Endothelial cell of umbilical vein (primary cell): ENCODE results near the gene CIP2A. TPM values are rescaled to one million over a fixed set of nuclear protein-coding genes. Genes with fewer than 3 reads are reported as not detected.

Experiments
- BruUV-seq: library from RNA; stranded (reverse); fragments of 400-500 nt; replicated peaks from 2 replicates; lab custom pipeline; 2021; lab: Mats Ljungman, UMichigan
- CTCF ChIA-PET: fragments of 300-600, 350-600 bp; sonication (Branson Sonifier 250); formaldehyde crosslinking; loops from one replicate; lab custom pipeline; 2021; ENCODE audit warnings: antibody characterized with exemption, inconsistent platforms; lab: Charles Lee
- POLR2A ChIA-PET: fragments of 300-600, 350-600 bp; sonication (Branson Sonifier 250); formaldehyde crosslinking; loops from one replicate; lab custom pipeline; 2021; ENCODE audit warnings: antibody characterized with exemption, inconsistent platforms; lab: Charles Lee
- DNase-seq: peaks from one replicate; pipeline ENCODE4 v3.0.0-alpha.2; 2011; ENCODE audit warnings: low read depth, low spot score
- FAIRE-seq: peaks from 2 replicates; lab custom pipeline; 2011; peaks lifted over from hg19 to GRCh38; lab: Jason Lieb, UNC
- H2AFZ ChIP-seq: 2 replicates; pipeline ENCODE4 v1.6.0; 2012; ENCODE audit warnings: low read depth, low read length, control low read depth, inconsistent platforms
- H3K27ac ChIP-seq: 2 replicates; pipeline ENCODE4 v1.5.1; 2011; ENCODE audit warnings: low read depth, mild to moderate bottlenecking, control low read depth, low read length, moderate library complexity; ENCODE audit not compliant: insufficient read depth
- H3K27me3 ChIP-seq, 2 experiments: 2 replicates each; pipeline versions ENCODE4 v1.6.0 to v1.6.1; 2011; ENCODE audit warnings: low read length in 2 of 2, mixed read lengths in 1 of 2; ENCODE audit not compliant: control insufficient read depth in 2 of 2, insufficient read depth in 2 of 2
- H3K36me3 ChIP-seq, 2 experiments: 2 replicates in 1 of 2; 3 replicates in 1 of 2; pipeline ENCODE4 v1.5.1; 2011; ENCODE audit warnings: low read length in 2 of 2, mild to moderate bottlenecking in 1 of 2, moderate library complexity in 1 of 2; ENCODE audit not compliant: control insufficient read depth in 2 of 2, insufficient read depth in 2 of 2; ENCODE audit errors: extremely low read depth in 1 of 2
- H3K4me1 ChIP-seq: 3 replicates; pipeline ENCODE4 v1.5.1; 2011; ENCODE audit warnings: mild to moderate bottlenecking, low read length; ENCODE audit not compliant: control insufficient read depth, insufficient read depth; ENCODE audit errors: extremely low read depth
- H3K4me2 ChIP-seq: 2 replicates; pipeline ENCODE4 v1.6.1; 2011; ENCODE audit warnings: low read length, control low read depth, mixed read lengths; ENCODE audit not compliant: insufficient read depth
- H3K4me3 ChIP-seq, 3 experiments: fragments of 200-600 bp in 1 of 3; sonication (generic), shearing (Covaris generic) in 1 of 3; replicated peaks in 1 of 3; 2 replicates each; pipeline ENCODE4 v1.5.1; 2011 to 2016; ENCODE audit warnings: control low read depth in 3 of 3, low read length in 3 of 3, mild to moderate bottlenecking in 2 of 3, inconsistent platforms in 1 of 3, low read depth in 1 of 3, moderate library complexity in 1 of 3; ENCODE audit not compliant: insufficient read depth in 1 of 3
- H3K79me2 ChIP-seq: 2 replicates; pipeline ENCODE4 v1.6.0; 2012; ENCODE audit warnings: low read length, inconsistent platforms; ENCODE audit not compliant: control insufficient read depth, insufficient read depth
- H3K9ac ChIP-seq: replicated peaks from 2 replicates; pipeline ENCODE3; 2011; ENCODE audit warnings: low read length, control low read depth; ENCODE audit not compliant: insufficient read depth; ENCODE audit errors: extremely low read depth
- H3K9me1 ChIP-seq: replicated peaks from 3 replicates; pipeline ENCODE4 v1.6.0; 2011; ENCODE audit warnings: mild to moderate bottlenecking, low read length; ENCODE audit not compliant: control insufficient read depth, insufficient read depth; ENCODE audit errors: extremely low read depth
- H3K9me3 ChIP-seq: replicated peaks from 2 replicates; pipeline ENCODE4 v1.5.1; 2012; ENCODE audit warnings: low read length, inconsistent platforms; ENCODE audit not compliant: control insufficient read depth, insufficient read depth
- H4K20me1 ChIP-seq: replicated peaks from 2 replicates; pipeline ENCODE3; 2011; ENCODE audit warnings: mild to moderate bottlenecking, low read length; ENCODE audit not compliant: control insufficient read depth, insufficient read depth; ENCODE audit errors: extremely low read depth
- FOS ChIP-seq: IDR thresholded peaks from 2 replicates; pipeline ENCODE4 v1.6.1; 2011; ENCODE audit warnings: mild to moderate bottlenecking, low read length, moderate library complexity, borderline replicate concordance; ENCODE audit not compliant: insufficient read depth
- GATA2 ChIP-seq: IDR thresholded peaks from 2 replicates; pipeline ENCODE4 v1.7.0; 2011; ENCODE audit warnings: low read depth, mild to moderate bottlenecking, moderate library complexity, mixed read lengths, low read length; ENCODE audit not compliant: insufficient read length, insufficient read depth
- POLR2A ChIP-seq: IDR thresholded peaks from 2 replicates; pipeline ENCODE4 v1.6.1; 2012; ENCODE audit warnings: low read depth, mild to moderate bottlenecking, control low read depth, low read length
- POLR2AphosphoS5 ChIP-seq: IDR thresholded peaks from 2 replicates; pipeline ENCODE4 v1.6.1; 2012; ENCODE audit warnings: low read depth, mild to moderate bottlenecking, control low read depth, low read length, moderate library complexity; ENCODE audit not compliant: insufficient read depth
- dilution Hi-C: fragments of 300-500 bp; cut with MboI; formaldehyde crosslinking; loops from one replicate; pipeline ENCODE4 v1.15.0; 2019; ENCODE audit warnings: low sequenced_read_pairs; ENCODE audit not compliant: extremely low pct_ligation_motif_present
- intact Hi-C: fragments of 100-400 bp; cut with micrococcal nuclease; formaldehyde crosslinking; loops from one replicate; pipeline ENCODE4 v1.10.0; 2022
- polyA plus RNA-seq, 4 experiments: library from polyadenylated mRNA; depleted of rRNA in 3 of 4; stranded (reverse) in 3 of 4; unstranded in 1 of 4; fragments of >200 nt; gene quantifications; 2 replicates each; pipeline versions ENCODE4 v1.2.1 to v1.2.3, GENCODE V29; 2011 to 2012; ENCODE audit warnings: missing spikeins in 1 of 4
- total RNA-seq: library from RNA; stranded (reverse); gene quantifications from 2 replicates; pipeline ENCODE4 v1.2.3, GENCODE V29; 2021
- TF ChIP-seq, protein P1 (sequence below): IDR thresholded peaks from 2 replicates; pipeline ENCODE4 v1.6.1; 2011; ENCODE audit not compliant: insufficient read depth, insufficient read length
- TF ChIP-seq, protein P2 (sequence below), 2 donors: IDR thresholded peaks; 1 replicate in 1 of 2; 2 replicates in 1 of 2; pipeline ENCODE4 v1.5.1; 2011; ENCODE audit warnings: low read length in 2 of 2, mild to moderate bottlenecking in 2 of 2, moderate library complexity in 2 of 2, control low read depth in 1 of 2, inconsistent platforms in 1 of 2, low read depth in 1 of 2; ENCODE audit not compliant: insufficient read depth in 1 of 2; ENCODE audit errors: extremely low read depth in 1 of 2

Gene CIP2A
- total and polyA plus RNA-seq, 2 donors (not counting 3 experiments of a cell fraction or from before 2014, with no cell fraction given) = 9.4 to 33.7 TPM

DNA sequence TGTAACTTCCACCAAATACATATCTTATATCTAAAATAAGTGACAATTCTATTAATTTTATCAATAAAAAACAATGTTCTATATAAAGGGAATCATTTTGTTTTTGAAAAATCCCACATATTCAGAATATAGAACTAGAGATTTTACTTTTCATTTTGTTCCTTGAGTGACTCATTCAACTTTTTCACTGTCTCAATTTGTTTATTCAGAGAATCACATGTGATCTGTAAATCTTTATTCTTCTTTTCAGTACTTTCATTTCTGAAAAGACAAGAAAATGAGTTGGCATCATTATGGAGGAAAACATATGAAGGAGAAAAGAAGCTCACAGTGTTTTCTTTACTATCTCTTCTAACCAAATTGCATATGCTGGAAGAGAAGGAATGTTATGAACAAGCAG, 35.0 kb downstream of the CIP2A start:
- Histone ChIP-seq H3K79me2 (no peaks in the 10 kb centered on the region), H3K9me1 (no peaks in the 10 kb centered on the region), H3K27me3 (no peaks in the 10 kb centered on the region), H3K27ac (peak overlapping the region; percentile 21), H2AFZ (no peak overlapping the region), H3K9ac (no peak overlapping the region), H3K4me1 (peaks cover 1% of the 10 kb centered on the region), H4K20me1 (no peaks in the 10 kb centered on the region), H3K4me3 (no peak overlapping the region), H3K4me2 (no peak overlapping the region), H3K36me3 (peaks cover 0 to 11% of the 10 kb centered on the region in 2 experiments), H3K9me3 (no peaks in the 10 kb centered on the region)
- BruUV-seq = no TSS peak
- FAIRE-seq (no peak), DNase-seq (no peak)
- CTCF ChIA-PET = interaction anchor here (0.6 to 5.7 kb wide), 5 partner anchors 8 to 77 kb away, joined by 3 to 122 read pairs (median 4); no protein-coding TSS in a partner anchor
- intact Hi-C loops (loop anchor here (5.0 kb wide), 2 partner anchors 627 to 1317 kb away; no protein-coding TSS in a partner anchor), dilution Hi-C loops (no loop called here)
- POLR2A ChIA-PET = no interaction called here
- TF ChIP-seq, protein P1, sequence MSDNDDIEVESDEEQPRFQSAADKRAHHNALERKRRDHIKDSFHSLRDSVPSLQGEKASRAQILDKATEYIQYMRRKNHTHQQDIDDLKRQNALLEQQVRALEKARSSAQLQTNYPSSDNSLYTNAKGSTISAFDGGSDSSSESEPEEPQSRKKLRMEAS = no peak
- TF ChIP-seq GATA2 = no peak

DNA sequence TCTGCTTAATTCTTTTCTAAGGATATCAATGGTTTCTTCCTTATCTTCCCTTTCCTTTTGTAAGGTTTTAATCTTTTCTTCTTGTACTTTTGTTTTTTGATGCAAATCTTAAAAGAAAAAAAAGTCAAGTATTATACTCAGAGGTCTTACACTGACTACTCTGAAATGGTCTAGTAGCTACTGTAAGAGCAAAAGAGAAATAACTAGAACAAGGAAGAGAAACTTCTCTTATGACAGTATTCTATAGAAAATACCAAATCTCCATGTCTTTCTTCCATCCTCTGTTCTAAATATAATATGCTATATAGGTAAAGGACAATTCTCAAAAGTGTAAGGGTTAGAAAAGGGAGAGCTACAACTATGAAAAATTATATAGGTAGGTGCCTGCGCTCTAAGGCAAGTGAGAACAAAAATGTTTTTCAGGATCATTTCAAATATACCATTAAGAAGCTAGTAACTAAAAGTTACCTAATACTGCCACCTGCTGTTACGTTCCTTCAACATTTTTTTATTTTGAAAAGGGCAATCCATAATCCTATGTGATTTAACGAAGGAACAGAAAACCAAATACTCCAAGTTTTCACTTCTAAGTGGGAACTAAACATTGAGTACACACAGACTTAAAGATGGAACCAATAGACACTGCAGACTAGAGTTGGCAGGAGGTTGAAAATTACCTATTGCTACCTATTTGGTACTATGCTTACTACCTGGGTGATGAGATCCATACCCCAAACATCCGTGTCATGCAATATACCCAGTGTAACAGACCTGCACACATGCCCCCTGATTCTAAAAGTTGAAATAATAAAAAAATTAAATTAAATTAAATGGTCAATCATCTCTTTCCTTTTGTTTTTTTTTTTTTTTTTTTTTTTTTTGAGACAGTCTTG, 36.7 kb downstream of the CIP2A start:
- Histone ChIP-seq H3K4me2 (no peak overlapping the region), H3K9me1 (no peaks in the 10 kb centered on the region), H3K4me3 (no peak overlapping the region), H3K9me3 (no peaks in the 10 kb centered on the region), H3K27me3 (no peaks in the 10 kb centered on the region), H3K9ac (no peak overlapping the region), H2AFZ (no peak overlapping the region), H4K20me1 (no peaks in the 10 kb centered on the region), H3K36me3 (peaks cover 0 to 6% of the 10 kb centered on the region in 2 experiments), H3K79me2 (no peaks in the 10 kb centered on the region), H3K27ac (no peak overlapping the region), H3K4me1 (peaks cover 12% of the 10 kb centered on the region)
- intact Hi-C loops (loop anchor here (1.0 to 5.0 kb wide), 4 partner anchors 63 to 1315 kb away; no protein-coding TSS in a partner anchor), dilution Hi-C loops (no loop called here)
- ChIA-PET CTCF (interaction anchor here (0.6 to 5.7 kb wide), 29 partner anchors 9 to 1316 kb away, joined by 3 to 122 read pairs (median 8); partner anchors contain the start of genes CIP2A and DZIP3), POLR2A (no interaction called here)
- TF ChIP-seq POLR2AphosphoS5 = no peak
- TF ChIP-seq FOS = no peak
- TF ChIP-seq, protein P2, sequence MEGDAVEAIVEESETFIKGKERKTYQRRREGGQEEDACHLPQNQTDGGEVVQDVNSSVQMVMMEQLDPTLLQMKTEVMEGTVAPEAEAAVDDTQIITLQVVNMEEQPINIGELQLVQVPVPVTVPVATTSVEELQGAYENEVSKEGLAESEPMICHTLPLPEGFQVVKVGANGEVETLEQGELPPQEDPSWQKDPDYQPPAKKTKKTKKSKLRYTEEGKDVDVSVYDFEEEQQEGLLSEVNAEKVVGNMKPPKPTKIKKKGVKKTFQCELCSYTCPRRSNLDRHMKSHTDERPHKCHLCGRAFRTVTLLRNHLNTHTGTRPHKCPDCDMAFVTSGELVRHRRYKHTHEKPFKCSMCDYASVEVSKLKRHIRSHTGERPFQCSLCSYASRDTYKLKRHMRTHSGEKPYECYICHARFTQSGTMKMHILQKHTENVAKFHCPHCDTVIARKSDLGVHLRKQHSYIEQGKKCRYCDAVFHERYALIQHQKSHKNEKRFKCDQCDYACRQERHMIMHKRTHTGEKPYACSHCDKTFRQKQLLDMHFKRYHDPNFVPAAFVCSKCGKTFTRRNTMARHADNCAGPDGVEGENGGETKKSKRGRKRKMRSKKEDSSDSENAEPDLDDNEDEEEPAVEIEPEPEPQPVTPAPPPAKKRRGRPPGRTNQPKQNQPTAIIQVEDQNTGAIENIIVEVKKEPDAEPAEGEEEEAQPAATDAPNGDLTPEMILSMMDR (IDR thresholded peaks at IDR 0.05; ENCODE audit: extremely low read depth in 1 of 2, insufficient read depth in 1 of 2, low read depth in 1 of 2, low read length in 2 of 2) = peak; percentile 21 to 31
- no peak for TF ChIP-seq POLR2A
- BruUV-seq = no TSS peak
- DNase-seq (peak; percentile 68), FAIRE-seq (peak; percentile 43)
